Stimulated activated CD4-positive, alpha-beta T cell treated with anti-CD3 and anti-CD28 coated beads, Interleukin-2, amount 100 ng/mL, for 24 hours (primary cell): ENCODE measurements around the gene AMZ1.

Source experiments
- DNase-seq, 2 donors: peaks; one replicate each; pipeline ENCODE4 v3.0.0-alpha.2; 2020

AMZ1 gene, protein sequence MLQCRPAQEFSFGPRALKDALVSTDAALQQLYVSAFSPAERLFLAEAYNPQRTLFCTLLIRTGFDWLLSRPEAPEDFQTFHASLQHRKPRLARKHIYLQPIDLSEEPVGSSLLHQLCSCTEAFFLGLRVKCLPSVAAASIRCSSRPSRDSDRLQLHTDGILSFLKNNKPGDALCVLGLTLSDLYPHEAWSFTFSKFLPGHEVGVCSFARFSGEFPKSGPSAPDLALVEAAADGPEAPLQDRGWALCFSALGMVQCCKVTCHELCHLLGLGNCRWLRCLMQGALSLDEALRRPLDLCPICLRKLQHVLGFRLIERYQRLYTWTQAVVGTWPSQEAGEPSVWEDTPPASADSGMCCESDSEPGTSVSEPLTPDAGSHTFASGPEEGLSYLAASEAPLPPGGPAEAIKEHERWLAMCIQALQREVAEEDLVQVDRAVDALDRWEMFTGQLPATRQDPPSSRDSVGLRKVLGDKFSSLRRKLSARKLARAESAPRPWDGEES

DNA sequence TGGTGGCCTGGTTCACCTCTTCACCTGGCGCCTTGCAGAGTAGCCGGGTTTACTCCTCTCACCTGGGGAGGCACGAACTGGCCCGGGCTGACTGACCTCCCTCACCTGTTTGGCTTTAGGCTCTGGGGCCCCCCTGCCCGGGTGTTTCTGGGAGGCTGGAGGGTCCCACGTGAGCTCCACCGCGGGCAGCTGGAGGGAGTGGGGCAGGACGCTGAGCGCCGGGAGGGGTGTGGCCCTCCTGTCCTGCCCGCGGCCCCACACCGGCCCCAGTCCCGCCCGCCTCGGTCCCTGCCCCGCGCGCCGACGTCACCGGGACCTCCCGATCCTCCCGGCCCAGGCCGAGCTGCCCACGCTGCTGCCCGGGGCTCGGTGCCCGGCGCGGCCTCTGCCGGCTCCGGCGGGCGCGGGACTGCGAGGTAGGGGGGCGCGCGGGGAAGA lies at the start of gene AMZ1:
Gene AMZ1, plus strand, starts transcription at position 322 of the 438 bp plus-strand sequence. CDS start 12,250 bp downstream, outside the sequence.
- DNase-seq, result no peak

DNA sequence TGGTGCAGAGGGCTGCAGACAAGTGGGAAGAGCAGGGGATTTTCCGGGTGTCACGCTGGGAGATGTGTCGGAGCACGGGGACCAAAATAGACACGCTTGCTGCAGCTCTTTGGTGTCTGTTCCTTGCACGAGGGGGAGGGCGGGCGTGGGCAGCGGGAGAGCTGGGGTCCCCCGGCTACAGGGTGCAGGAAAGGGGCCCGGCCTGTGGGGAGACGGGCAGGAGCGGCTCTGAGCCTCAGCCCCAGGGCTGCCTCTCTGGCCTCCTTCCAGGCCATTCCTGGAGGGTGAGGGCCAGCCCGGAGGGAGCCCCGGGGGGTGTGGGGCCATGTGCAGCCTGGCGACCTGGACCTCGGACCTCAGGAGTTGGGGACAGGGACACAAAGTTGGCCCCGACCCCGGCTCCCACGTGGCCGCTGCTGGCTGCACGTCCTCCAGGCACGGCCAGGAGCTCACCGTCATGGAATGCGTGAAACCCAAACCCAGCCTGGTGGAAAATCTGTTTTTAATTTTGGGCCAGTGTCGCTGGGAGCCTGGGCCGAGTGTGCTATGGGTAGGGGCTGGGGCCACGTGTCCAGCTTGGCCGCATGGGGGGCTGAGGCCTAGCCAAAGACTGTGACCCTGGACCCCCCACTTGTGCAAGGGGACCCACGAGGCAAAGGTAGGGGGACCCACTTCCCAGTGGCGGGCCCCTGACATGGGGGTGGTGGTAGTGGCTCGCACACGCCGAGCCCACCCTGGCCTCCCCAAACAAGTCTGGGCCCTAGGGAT lies 49.6 kb upstream of the AMZ1 start:
- no peak for DNase-seq

DNA sequence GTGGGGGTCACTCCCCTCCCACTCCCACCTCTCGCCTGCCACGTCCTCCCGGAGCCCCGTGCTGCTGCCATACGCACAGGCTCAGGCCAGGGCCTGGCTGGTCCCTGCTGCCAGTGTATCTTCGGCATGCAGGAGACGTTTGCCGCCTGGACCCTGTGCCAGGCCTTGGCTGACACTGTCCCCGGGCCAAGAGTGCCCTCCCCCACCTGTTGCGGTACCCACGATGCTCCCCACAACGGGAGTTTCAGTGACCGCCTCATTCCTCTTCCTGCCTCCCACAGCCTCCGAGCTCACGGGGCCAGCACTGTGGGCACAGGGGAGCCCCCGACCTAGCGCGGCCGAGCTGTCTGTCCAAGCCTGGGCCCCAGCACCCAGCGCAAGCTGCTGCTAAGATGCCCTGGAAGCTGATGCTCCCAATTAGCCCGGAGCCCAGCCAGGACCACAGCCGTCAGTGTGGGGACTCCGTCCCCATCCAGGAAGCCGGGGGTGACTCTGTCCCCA lies 48.8 kb upstream of the AMZ1 start:
- DNase-seq, result no peak

DNA sequence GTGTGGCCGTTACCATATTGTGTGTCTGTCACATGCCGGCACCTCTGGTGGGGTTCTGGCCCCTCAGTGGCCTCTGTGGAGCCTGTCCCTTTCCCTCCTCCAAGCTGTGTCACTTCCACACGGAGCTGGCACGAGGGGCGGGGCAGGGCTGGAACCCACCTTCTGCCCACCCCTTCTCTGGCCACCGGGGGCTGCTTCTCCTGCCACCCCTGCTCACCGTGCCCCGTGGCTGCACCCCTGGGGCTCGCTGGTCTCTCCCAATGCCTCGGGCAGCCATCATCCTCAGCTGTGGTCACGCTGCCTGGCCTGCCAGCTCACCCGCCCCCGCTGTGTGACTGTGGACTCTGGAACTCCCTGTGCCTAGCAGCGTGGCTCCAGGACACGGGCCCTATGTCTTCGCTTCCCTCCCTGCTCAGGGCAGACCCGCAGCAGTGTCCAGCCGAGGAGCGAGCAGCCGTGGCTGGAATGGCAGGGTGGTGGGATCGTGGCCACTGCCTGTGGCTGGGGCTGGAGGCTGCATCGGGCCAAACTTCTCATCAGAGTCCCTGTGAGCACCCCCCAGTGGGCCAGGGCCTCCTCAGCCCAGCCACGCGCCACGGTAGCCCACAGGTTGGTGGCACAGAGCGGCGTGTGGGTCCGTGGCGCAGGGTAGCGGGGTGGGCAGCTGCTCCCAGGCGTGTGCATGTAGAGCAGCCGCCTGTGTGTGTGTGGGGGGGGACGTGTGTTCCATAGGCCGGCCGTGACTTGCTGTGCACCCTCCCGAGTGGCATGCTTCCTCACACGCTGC lies 48.1 kb upstream of the AMZ1 start:
- no peak for DNase-seq

DNA sequence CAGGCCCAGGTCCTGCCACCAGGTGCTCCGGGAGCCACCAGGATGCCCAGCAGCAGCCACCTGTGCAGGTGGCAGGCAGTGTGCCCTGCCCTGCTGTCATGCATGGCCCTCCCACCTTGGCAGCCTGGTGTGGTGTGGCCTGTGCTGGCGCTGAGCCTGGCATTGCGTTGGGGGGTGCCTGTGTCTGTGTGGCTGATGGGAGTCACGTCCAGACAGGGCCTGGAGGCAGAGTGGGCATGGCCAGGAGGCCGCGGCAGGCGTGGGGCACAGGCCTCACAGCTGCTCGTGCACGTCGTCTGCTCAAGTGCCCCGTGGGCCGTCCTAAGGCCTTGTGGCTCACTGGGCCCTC lies 47.5 kb upstream of the AMZ1 start:
- DNase-seq, result no peak

DNA sequence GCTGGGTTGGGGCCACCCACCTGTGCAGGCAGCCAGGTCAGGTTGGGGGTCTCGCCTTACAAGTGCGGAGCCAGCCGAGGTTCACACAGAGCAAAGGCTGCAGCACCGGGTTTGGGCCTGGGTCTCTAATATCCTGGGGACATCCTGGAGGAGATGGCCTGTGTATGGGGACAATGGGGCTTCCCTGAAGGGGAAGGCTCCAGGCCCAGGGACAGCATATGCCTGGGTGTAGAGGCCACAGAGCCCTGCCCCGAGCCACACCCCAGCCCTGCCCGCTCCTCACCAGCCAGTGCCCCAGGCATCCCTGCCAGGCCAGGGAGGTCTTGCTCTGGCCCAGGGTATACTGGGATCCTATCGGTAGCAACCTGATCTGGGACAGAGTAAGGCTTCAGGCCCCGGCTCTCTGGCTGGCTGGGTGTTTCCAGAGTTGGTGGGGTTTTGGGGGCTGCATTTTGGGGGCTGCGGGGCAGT lies 47.1 kb upstream of the AMZ1 start:
- no peak for DNase-seq

DNA sequence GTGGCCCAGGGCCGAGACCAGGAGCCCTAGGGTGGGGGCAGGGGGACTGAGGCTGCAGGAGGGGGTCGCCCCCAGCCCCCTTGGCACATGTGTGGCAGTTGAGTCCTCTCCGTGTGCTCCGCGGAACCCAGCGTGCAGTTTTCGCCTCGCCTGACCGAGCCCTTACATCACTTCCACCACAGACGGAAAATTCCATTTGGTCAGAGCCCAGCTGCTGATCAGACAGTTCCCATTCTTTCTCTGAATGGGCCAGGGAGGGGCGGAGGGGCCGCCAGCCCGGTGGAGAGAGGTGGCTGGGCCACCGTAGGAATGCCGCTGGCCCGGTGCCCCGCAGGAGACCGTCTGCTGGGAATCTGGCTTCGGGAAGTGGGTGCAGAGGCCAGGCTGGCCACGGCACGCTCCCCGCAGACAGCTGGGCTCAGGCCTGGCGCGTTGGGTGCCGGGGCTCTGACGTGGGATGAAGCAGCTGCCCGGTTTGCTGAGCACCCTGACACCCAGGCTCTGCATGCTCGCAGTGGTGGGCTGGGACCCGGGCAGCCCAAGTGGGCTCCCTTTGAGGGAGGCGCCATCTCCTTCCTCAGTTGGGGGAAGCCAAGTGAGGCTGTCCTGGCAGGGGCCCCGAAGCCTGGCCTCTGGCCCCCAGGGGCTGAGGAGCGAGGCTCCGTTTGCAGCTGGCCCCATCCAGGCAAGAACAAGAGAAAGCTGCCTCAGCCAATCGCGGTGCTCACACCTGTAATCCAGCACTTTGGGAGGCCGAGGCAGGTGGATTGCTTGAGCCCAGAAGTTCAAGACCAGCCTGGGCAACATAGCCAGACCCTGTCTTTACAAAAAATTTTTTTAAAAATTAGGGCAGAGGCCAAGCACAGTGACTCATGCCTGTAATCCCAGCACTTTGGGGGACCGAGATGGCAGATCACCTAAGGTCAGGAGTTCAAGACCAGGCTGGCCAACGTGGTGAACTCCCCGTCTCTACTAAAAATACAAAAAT lies 46.3 kb upstream of the AMZ1 start:
- DNase-seq, result no peak

DNA sequence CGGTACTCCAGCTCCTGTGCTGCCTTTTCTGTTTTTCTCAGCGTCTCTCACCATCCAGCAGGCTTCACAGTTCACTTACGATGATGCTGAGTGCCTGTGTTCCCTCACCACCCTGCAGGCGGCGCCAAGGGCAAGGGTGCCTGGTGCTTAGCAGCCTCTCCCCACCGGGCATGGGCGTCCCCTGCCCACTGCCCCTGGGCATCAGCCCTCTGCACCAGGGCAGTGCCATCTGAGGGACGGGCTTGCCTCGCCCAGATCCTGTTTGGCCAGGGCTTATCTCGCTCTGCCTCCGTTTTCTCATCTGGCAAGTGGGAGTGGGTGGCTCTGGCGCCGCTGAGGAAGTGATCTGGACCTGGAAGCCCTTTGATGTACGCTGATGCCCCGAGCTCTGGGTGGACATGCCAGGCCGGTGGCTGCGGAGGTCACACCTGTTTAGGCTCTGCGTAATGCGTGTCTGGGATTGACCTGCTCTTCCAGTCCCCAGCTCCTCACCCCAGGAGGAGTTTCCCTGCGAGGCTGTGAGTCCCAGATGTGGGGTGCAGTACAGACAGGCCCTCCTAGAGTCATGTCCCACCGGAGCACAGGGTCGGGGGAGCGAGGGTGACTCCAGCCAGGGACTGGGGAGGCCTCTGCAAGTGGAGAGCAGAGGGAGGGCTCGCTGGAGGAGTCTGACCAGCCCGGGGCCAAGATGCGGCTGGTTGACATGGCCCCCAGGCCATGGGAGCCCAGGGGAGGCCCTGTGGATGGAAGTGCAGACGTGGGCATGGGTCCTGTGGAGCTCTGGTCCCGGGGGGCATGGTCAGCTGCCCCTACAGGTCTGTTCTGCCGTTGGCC lies 44.4 kb upstream of the AMZ1 start:
- DNase-seq, result no peak

DNA sequence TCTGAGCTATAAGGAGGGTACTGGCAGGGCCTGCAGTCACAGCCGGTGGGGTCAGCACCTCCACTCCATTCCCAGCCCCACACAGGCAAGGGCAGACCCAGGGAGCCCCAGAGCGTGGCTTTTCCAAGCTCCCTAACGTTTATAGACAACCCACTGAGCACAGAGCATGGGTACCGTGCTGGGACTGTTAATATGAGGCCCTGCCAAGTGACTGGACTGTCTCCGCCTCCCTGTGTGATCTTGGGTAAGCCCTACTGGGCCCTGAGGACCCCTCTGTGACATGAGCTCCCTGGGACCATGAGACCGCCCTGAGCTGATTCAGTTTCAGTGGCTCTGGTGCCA lies 43.8 kb upstream of the AMZ1 start:
- no peak for DNase-seq

DNA sequence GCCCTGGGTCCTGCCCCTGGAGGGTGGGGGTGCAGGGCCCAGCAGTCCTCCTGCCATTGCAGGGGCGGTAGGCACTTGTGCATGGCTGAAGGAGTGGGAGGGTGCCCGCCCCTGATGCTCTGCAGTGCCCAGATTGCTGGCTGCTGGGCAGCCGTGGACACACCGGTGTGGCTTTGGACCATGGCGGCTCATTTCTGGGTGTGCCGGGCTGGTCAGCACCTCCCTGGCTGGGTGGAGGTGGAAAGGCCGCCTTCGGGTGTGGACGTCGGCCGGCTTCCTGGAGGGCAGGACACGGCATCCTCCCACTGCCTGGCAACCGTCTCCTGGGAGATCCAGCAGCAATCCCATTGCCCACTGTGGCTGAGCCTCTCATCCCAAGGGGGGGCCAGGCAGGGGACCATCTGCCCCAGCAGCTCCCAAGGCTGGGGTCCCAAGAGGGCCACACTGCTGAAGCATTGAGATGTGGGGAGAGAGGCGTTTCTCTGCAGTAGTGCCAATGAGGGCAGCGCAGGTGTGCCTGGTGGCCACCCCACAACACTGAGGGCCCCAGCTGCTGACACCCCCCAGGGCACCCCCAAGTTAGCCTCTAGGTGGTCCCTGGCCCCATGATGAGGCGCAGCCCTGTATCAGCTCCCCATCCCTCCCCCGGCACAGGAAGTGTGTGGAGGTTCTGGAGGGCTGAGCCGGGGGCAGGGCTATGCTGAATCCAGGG lies 43.3 kb upstream of the AMZ1 start:
- DNase-seq, result no peak

DNA sequence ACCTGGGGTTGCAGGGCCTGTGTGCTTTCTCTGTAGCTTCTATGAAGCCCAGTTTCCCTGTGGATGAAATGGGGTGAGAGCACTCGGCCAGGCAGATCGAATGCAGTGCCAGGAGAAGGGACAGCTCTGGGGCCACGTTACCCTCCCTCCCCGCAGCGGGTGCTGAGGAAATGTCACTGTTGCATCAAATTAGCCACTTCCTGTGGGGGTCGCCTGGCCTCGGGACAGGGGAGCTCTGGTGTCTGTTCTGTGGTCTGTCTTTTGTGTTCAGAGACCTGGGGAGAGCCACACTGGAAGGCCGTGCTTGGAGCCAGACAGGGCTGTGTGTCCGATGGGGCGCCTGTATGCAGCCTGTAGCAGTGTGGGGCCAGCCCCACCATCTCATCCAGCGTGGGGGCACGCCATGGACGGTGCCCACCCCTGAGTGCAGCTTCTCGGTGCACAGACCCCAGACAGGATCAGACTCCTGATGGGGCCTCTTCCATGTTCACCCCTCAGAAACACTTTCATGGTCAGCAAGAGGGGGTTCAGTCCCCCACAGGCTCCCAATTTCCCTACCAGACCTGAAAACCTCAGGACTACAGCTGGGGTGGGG lies 42.6 kb upstream of the AMZ1 start:
- peak in 1 of 2 donors; percentile 30 for DNase-seq

DNA sequence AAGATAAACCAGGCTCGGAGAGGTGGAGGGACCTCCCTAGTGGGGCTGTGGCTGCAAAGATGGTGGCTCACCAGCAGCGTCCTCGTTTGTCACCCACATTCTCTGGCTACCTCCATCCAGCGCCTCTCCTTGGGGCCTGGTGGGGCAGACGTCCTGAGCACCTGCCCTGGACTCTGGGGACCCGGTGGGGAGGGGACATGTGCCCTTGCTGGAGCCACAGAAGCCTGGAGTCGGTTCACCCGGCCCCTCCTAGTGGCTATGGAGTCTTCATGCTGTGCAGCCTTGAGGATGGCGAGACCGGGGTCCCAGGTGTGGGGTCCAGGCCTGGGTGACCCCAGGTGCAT lies 41.7 kb upstream of the AMZ1 start:
- no peak for DNase-seq

DNA sequence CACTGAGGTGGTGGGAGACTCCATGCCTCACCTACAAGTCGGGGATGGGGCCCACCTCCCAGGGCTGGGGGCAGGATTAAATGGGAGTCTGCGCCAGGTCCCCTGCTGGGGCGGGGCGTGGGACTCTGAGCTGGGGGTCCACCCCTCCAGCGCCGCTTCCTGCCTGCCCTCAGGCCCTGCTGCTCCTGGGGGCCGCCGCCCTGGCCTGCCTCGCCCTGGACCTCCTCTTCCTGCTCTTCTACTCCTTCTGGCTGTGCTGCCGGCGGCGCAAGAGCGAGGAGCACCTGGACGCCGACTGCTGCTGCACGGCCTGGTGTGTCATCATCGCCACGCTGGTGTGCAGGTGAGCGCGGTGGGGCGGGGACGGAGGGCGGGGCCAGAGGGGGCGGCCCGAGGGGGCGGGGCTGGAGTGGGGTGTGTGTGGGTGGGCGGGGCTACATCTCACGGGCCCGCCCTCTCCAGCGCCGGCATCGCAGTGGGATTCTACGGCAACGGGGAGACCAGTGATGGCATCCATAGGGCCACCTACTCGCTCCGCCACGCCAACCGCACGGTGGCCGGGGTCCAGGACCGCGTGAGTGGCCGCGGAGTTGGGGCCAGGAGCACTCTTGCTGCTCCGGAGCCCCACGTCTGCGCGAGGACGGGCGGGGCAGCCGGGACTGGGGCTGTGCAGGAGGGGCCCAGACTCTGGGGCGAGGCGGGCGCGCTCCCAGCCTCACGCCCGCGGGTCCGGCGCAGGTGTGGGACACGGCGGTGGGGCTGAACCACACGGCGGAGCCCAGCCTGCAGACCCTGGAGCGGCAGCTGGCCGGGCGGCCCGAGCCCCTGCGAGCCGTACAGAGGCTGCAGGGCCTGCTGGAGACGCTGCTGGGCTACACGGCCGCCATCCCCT lies 41.1 kb upstream of the AMZ1 start:
- DNase-seq, result no peak

DNA sequence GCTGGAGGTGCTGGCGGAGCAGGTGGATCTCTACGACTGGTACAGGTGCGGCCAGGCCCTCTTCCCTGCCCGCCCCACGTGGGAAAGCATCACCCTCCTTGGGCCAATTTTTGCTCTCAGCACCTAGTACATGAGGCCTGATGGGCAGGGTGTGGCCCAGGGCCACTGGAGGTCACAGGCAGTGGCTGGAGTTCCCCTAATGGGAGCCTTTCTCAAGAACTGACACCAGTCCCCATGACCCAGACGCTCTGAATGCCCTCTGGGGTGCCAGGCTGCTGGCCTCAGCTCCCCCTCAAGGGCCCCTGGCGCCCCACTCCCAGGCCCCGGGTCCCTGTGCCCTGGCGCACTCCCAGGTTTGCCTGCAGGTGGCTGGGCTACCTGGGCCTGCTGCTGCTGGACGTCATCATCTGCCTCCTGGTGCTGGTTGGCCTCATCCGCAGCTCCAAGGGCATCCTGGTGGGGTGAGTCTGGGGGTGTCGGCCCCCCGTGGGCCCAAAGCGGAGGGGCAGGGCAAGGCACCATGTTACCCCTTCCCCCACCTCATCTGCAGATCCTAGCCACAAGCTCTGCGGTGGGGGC lies 40.3 kb upstream of the AMZ1 start:
- no peak for DNase-seq

DNA sequence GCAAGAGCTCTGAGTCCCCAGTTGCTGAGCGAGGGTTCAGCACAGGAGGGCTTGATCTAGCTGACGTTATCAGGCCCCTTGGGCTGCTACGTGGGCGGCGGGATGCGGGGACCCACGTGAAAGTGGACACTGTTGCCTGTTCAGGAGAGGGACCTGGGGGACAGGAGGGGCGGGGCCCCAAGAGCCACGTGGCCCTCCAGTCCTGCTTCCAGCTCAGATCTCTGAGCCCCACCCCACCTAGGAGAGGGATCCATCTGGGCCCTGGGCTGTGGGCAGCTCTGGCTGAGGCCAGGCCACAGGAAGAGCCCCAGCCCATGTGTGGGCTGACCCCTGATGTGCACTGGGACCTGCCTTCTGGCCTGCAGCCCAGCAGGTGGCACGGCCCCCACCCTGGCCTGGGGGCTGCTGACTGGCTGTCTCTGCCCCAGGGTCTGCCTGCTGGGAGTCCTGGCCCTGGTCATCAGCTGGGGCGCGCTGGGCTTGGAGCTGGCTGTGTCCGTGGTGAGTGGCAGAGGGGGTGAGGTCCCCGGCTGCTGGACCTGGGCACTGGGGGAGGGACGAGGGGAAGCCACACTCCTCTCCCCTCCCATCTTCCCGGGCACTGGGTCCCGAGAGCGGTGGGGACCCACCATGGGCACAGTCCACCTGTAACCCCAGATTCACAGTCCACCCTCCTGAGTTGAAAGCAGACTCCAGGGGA lies 38.7 kb upstream of the AMZ1 start:
- DNase-seq, result no peak

DNA sequence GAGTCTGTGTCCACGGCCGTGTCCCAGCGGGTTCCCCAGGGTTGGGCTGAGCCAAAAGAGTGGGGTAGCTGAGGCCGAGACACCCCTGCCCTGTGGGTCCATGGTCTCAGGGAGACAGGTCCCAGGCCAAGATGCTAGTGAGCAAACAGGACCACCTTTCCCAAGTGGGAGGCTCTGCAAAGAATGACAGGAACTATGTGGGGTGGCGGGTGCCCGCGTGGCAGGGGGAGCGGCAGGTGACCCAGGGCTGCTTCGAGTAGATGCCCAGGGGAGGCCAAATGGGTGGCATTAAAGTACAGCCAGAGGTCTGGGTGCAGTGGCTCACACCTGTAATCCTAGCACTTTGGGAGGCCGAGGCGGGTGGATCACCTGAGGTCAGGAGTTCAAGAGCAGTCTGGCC lies 38.0 kb upstream of the AMZ1 start:
- no peak for DNase-seq

DNA sequence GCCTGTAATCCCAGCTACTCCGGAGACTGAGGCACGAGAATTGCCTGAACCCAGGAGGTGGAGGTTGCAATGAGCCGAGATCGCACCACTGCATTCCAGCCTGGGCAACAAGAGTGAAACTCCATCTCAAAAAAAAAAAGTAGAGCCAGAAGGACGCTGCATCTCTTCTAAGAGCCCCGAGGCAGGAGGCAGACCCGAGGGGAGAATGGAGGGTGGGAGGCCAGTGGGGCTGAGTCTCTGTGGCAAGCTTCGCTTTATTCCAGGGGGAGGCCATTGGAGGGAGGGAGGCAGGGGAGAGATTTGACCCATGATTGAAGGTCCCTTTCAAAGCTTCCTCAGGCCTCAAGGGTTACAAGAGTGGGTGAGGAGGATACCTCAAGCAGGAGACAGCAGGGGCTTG lies 37.6 kb upstream of the AMZ1 start:
- DNase-seq, result no peak

DNA sequence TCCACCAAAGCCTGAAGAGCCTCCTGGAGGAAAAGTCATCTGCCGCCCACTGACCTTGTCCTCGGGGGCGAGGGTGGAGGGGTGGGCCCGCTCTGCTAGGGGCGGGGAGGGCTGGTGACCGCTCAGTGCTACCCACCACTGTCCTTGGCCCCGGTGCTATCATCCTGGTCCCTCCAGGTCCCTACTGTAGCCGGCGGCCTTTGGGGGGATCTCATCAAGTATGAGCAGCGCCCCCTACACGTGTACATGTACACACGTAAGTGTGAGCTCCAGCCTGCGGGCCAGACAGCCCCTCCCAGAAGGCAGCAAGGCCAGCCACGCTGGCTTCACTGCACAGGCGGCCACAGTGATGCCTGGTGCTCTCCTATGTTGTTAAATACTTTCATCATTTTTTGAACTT lies 36.7 kb upstream of the AMZ1 start:
- DNase-seq, result no peak
